GM21367 (cell line): ENCODE measurements around the gene SET.
A peak's percentile ranks its signal among the peaks of the same experiment; 100 is the strongest.
"Not testable (repeated sequence)": the region's sequence is repeated elsewhere in the genome, so short reads cannot be mapped to it uniquely, and the experiment has no call there.

Source experiments
- ATAC-seq: cut with Tn5 transposase; IDR thresholded peaks from one replicate; pipeline ENCODE4 v1.9.1; 2021; ENCODE audit not compliant: unreplicated experiment

SET gene

GRCh38 chr9:128685636-128686489, 3.2 kb upstream of the SET start:
- no peak for ATAC-seq

DNA sequence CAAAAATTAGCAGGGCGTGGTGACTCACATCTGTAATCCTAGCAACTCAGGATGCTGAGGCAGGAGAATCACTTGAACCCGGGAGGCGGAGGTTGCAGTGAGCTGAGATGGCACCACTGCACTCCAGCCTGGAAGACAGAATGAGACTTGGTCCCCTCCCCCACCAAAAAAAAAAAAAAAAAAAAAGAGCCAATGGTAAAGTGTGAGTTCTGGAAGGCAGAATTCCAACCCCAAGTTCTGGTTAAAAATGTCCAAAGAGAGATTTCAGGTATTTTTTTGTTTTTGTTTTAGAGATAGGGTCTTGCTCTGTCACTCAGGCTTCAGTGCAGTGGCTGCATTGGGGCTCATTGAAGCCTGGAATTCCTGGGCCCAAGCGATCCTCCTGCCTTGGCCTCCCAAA, 1.6 kb upstream of the SET start:
- no peak for ATAC-seq

DNA sequence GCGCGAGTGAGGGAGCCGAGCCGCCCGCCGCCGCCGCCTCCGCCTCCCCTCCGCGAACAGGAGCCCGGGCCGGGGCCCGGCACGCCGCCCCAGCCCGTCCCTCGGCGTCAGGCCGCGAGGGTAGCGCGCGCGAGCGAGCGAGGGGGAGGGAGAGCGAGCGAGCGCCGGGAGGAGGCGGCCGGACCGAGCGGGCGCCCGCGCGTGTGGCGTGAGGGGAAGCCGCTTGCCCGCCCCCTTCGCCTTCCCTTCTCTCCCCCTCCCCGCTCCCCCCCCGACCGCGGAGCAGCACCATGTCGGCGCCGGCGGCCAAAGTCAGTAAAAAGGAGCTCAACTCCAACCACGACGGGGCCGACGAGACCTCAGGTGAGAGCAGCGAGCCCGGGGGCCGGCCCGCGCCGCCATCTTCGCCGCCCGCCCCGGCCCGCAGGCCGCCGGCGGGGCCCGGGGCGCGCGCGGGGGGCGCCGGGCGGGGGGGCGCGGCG, 312 bp downstream of the SET start:
- ATAC-seq: peak; percentile 0

DNA sequence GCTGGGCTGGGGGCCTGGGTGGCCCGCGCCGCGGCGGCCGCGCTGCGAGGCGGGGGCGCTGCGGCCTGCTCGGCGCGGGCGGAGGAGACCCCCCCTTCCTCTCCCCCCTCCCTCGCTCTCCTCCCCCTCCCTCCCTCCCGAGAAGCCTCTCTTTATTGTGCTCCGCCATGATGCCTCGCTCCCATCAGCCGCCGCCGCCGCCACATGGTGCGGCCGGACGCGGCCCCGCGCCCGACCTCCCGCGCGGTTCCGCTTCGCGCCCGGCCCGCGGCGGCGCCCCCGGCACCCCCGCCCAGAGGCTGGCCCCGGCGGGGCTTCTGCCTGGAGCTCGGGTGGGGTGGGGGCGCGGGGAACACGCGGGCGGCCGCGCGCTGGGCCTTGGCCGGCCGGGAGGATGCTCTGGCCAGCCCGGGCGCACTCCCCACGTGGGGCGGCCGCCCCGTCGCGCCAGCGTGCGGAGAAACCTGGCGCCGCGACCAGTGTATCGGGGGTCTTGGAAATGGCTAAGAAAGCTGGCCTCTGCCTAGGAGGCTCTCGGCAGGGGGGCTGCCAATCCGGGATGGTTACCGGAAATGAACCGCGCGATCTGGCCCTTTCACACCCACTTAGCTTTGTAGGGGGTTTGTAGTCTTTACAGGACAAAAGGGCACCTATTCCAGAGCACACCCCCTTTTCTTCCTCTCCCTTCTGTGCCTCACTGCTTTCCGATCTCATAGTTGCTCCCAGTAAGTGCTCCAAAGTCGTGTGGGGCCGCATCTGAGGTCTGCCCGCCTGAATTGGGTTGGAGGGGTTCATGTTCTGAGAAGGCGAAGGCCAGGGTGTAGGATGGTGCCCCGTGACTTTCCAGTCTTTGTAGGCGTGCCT, 1.0 kb downstream of the SET start:
- no peak for ATAC-seq

- no peak for ATAC-seq
Observed at GRCh38 chr9:128690684-128691034, 1.6 kb downstream of the SET start.

GRCh38 chr9:128693738-128694137, 4.7 kb downstream of the SET start:
- not testable (repeated sequence) for ATAC-seq

DNA sequence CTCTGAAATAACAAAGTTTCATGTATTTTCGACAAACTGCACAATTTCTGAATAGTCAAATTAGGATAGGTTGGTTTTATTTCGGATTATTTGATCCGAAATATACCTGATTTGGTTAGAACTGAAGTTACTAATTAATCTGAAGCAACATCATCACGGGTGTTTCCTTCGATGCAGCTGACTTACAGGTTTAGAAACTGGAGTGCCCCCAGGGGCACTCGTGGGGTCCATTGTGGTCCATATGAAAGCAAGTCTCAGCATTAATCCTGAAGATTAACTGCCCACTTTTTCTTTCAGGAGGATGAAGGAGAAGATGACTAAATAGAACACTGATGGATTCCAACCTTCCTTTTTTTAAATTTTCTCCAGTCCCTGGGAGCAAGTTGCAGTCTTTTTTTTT, 5.3 kb downstream of the SET start:
- ATAC-seq: no peak

DNA sequence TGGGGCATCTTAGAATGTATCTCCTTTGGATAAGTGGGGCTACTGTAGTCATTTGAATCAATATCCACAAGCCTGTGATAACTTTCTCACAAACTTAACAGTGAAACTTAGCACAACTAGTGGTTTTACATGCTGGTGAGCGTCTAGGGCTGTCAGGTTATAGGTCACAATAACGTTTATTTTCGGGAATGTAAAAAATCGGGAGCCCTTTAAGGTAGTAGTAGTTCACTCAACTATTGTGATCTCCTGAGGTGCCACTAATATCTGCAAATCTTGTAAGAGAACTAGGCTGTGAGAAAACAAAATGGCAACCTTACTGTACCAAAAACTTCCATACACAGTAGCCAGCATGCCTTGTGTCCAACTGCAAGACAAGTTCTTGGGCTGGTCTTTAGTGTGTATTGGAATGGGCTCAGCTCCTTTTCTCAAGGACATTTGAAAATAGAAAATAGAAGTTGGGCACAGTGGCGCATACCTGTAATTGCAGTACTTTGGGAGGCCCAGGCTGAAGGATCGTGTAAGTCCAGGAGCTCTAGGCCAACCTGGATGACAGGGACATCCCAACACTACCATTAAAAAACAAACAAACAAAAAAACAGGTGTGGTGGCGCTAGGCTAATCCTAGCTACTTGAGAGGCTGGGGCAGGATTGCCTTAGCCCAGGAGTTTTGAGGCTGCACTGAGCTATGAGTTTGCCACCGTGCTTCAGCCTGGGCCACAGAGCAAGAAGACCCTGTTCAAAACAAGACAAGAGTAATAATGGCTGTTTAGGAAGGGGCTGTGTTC, 8.1 kb downstream of the SET start:
- no peak for ATAC-seq

DNA sequence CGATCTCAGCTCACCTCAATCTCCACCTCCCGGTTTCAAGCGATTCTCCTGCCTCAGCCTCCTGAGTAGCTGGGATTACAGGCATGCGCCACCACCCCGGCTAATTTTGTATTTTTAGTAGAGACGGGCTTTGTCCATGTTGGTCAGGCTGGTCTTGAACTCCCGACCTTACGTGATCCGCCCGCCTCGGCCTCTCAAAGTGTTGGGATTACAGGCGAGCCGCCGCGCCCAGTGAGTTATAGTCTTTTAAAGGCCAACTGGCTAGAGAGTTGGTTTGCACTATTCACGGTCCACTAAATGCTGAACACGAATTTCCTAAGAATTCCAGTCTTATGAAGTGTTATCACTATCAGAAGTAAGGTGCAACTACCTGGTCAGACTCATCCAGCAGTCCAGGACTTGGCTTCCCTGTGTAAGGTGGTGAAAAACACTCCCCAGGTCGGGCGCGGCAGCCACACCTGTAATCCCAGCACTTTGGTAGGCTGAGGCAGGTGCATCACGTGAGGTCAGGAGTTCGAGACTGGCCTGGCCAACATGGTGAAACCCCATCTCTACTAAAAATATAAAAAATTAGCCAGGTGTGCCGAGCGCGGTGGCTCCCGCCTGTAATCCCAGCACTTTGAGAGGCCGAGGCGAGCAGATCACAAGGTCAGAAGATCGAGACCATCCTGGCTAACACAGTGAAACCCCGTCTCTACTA, 10.2 kb downstream of the SET start:
- ATAC-seq: not testable (repeated sequence)

DNA sequence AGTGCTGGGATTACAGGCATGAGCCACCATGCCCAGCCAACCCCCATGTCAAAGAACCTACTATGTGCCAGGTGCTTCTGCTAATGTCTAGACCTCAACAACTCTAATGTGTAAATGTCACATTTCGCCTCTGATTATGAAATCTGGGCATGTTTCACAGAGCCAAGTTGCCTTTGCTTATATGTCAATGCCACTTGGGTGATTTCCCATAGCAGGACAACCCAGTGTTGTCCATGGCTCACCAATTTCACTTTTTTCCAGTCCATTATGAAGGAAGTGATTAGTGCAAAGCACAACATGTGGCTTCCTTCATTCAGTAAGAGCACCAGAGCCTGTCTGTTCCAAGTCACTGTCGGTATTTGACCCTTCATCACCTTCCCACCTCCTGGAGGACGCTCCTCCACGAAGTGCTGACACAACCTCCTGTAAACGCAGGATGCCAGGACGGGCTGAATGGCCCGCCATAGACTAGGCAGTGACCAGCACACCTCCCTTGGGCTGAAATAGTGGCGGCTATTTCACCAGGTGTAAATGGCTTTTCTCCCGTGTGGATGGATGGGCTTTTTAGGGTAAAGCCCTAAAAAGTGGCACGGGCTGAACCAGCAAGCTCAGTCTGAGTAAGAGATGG, 12.3 kb downstream of the SET start:
- ATAC-seq: no peak

- peak; percentile 54 for ATAC-seq
Observed at GRCh38 chr9:128702445-128702948, 13.5 kb downstream of the SET start, which contains the start of gene PKN3. PKN3 (plus strand) TSS chr9:128702503; CDS start chr9:128702916, 413 bp downstream.

GRCh38 chr9:128702949-128703615, 14.1 kb downstream of the SET start:
- ATAC-seq: no peak

DNA sequence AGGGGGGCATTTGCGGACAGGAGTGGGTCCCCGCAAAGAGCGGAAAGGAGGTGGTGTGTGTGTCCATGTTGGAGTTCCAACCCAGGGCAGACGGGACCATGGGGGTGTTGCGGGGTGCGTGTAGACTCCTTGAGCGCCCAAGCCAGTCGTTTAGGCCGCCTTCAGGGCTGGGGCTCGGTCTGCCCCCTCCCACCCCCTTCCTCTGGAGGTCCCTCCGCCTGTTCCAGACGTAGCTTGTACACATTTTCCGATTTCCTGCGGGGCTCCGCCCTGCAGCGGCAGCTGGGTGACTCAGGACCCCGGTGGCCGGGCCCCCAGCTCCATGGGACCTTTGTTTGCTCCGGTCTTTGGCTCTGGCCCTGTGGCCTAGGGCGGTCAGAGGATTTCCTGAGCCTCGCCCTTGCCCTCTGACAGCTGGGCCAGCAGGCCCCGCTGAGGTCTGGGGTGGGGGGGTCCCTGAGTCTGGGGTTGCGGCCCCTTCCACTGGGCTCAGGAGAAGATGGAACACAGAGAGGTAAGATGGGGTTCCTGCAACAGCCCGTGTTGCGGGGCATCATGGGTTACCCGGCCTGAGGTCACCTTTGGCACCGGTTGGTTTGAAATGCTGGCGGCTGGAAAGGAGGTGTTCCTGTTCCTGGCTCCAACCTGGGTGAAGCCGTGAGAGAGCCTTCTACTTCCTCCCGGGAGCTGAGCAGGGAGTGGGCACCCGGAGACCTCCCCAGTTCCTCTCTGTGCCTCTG, 14.8 kb downstream of the SET start:
- no peak for ATAC-seq

- ATAC-seq: no peak
Observed at GRCh38 chr9:128704356-128704670, 15.3 kb downstream of the SET start.

DNA sequence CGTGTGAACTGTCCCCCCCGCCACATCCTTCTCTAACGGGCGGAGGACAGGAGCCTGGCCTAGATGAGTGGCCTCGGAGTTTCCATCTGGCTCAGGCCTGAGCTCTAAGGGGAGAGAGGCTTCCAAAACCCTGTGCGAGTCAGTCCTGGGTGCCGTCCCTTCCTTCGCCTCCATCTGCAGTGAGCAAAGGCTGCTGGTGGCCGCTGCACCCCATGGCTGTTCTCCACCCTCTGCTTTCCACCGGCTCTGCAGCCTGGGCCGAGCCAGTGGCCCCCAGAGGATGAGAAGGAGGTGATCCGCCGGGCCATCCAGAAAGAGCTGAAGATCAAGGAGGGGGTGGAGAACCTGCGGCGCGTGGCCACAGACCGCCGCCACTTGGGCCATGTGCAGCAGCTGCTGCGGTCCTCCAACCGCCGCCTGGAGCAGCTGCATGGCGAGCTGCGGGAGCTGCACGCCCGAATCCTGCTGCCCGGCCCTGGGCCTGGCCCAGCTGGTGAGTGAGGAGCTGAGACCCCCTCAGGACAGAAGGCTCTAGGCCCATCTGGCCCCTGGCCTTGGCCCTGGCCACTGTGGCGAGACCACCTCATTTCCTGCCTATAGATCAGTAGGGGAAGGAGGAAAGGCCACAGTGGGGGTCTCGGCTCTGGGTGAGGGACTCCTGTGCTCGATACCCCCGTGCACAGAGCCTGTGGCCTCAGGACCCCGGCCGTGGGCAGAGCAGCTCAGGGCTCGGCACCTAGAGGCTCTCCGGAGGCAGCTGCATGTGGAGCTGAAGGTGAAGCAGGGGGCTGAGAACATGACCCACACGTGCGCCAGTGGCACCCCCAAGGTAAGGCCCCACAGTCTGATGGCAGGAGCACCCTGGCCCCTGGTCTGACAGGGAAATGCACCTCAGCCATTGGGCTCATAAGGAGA, 16.3 kb downstream of the SET start:
- ATAC-seq: no peak

DNA sequence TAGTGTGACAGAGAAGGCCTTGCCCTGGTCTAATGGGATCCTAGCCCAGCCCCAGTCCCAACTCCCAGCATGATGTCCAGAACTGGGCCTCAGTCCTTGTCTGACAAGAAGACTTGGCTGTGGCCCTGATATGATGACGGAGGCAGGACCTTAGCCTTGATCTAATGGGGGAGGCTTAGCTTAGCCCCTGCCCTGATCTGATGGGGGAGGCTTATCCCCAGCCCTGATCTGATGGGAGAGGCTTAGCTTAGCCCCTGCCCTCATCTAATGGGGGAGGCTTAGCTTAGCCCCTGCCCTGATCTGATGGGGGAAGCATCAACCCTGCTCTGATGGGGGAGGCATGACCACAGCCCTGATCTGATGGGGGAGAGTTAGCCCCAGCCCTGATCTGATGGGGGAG, 17.0 kb downstream of the SET start:
- ATAC-seq: no peak

GRCh38 chr9:128706671-128707381, 17.8 kb downstream of the SET start:
- no peak for ATAC-seq
